ENCODE data around the gene ELFN2.

DNA sequence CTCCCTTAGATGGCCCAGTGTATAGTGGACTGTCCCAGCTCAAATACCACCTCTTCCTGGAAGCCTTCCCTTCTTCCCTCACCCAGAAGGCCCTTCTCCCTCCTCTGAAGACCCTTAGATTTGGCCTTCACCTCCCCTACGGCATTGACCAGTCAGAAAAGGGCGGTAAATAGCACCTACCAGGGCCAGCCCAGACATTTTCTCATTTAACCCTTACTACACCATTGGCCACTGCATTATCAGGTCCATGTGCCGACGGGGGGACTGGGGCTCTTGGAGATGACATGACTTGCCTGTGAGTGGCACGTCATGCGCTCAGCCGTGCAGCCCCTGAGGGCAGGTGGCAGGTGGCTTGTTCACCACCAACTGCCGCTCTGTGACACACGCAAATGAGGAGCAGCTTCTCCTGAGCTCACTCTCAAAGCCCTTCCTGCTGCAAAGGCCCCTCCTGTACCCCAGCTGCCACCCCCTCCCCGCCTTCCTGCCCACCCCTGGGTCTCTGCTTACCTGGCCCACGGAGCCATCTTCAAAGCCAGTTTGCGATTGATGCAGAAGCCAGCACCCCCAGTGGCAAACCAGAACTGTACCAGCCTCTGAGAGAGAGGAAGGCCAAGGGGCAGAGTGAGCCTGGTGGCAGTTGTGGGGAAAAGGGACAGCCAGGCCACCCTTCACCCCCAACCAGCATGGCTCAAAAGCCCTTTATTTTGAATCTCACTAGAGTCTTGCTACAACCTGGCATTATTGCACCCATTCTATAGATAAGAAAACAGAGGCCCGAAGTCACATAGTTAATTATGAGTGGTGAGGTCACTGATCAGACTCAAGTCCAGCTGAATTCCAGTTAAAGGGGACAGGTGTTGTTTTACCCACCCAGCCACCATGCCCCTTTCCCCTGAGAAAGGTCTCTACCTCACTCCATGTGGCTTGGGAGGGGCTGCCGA, 49.4 kb upstream of the ELFN2 start:
- TF ChIP-seq, protein P1, sequence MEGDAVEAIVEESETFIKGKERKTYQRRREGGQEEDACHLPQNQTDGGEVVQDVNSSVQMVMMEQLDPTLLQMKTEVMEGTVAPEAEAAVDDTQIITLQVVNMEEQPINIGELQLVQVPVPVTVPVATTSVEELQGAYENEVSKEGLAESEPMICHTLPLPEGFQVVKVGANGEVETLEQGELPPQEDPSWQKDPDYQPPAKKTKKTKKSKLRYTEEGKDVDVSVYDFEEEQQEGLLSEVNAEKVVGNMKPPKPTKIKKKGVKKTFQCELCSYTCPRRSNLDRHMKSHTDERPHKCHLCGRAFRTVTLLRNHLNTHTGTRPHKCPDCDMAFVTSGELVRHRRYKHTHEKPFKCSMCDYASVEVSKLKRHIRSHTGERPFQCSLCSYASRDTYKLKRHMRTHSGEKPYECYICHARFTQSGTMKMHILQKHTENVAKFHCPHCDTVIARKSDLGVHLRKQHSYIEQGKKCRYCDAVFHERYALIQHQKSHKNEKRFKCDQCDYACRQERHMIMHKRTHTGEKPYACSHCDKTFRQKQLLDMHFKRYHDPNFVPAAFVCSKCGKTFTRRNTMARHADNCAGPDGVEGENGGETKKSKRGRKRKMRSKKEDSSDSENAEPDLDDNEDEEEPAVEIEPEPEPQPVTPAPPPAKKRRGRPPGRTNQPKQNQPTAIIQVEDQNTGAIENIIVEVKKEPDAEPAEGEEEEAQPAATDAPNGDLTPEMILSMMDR (IDR thresholded peaks at IDR 0.05): no peak
- TF ChIP-seq POLR2AphosphoS5 (IDR thresholded peaks at IDR 0.05) (no peak), POLR2A (IDR thresholded peaks at IDR 0.05) (no peak)

Measured in stomach (tissue), 4 donors.